GM12878 (cell line): ENCODE data around the gene SMURF1. TPM values are rescaled to one million over a fixed set of nuclear protein-coding genes. Genes with fewer than 3 reads are reported as not detected.

ENCODE experiments used
- ATAC-seq: fragments of 200-7000 bp; cut with Tn5 transposase; 3 replicates; pipeline ENCODE4 v1.9.1; 2020; ENCODE audit warnings: mild to moderate bottlenecking, moderate library complexity
- BruUV-seq: library from RNA; stranded (reverse); fragments of 400-500 nt; replicated peaks from 2 replicates; lab custom pipeline; 2021; lab: Mats Ljungman, UMichigan
- CTCF ChIA-PET: fragments of 300-600 bp; sonication (Branson Sonifier 250); formaldehyde crosslinking; extraction: SDS; loops from one replicate; lab custom pipeline; 2021; ENCODE audit warnings: inconsistent platforms; lab: Yijun Ruan, JAX
- POLR2A ChIA-PET: fragments of 350-600 bp; formaldehyde crosslinking; extraction: SDS; loops from one replicate; lab custom pipeline; 2021; ENCODE audit warnings: inconsistent platforms; lab: Charles Lee
- RAD21 ChIA-PET: fragments of 300-600 bp; sonication (Branson Sonifier 250); formaldehyde crosslinking; loops from one replicate; lab custom pipeline; 2023; ENCODE audit warnings: antibody characterized with exemption; ENCODE audit not compliant: unreplicated experiment; lab: Charles Lee
- SMC1A ChIA-PET: fragments of 300-600 bp; sonication (Branson Sonifier 250); formaldehyde crosslinking; loops from one replicate; lab custom pipeline; 2023; ENCODE audit not compliant: unreplicated experiment, uncharacterized antibody; lab: Charles Lee
- DNase-seq: peaks from one replicate; pipeline ENCODE4 v3.0.0-alpha.2; 2011; ENCODE audit warnings: low read depth, low spot score
- FAIRE-seq: peaks from 3 replicates; lab custom pipeline; 2011; peaks lifted over from hg19 to GRCh38; lab: Jason Lieb, UNC
- H2AFZ ChIP-seq: 2 replicates; pipeline ENCODE4 v1.6.0; 2011; ENCODE audit warnings: low read depth, low read length, control low read depth; ENCODE audit not compliant: control insufficient read depth
- H3K27ac ChIP-seq: 2 replicates; pipeline ENCODE4 v1.5.1; 2011; ENCODE audit warnings: control low read depth; ENCODE audit not compliant: control insufficient read depth, insufficient read depth
- H3K27me3 ChIP-seq, 2 experiments: replicated peaks in 1 of 2; 2 replicates each; pipeline versions ENCODE4 v1.6.0 to v1.6.1; 2011; ENCODE audit warnings: low read length in 1 of 2; ENCODE audit not compliant: control insufficient read depth in 2 of 2, insufficient read depth in 2 of 2
- H3K36me3 ChIP-seq, 2 experiments: 2 replicates each; pipeline ENCODE4 v1.5.1; 2011; ENCODE audit warnings: low read length in 1 of 2; ENCODE audit not compliant: control insufficient read depth in 2 of 2, insufficient read depth in 2 of 2
- H3K4me1 ChIP-seq: 2 replicates; pipeline ENCODE4 v1.6.1; 2011; ENCODE audit warnings: mild to moderate bottlenecking, low read length, moderate library complexity, mixed read lengths; ENCODE audit not compliant: control insufficient read depth, insufficient read depth
- H3K4me2 ChIP-seq: 2 replicates; pipeline ENCODE4 v1.6.0; 2011; ENCODE audit warnings: control low read depth; ENCODE audit not compliant: control insufficient read depth, insufficient read depth
- H3K4me3 ChIP-seq: fragments of 200-600 bp; sonication (generic); 2 replicates; pipeline ENCODE4 v1.5.1; 2016
- H3K79me2 ChIP-seq: 2 replicates; pipeline ENCODE4 v1.6.0; 2011; ENCODE audit warnings: low read length; ENCODE audit not compliant: control insufficient read depth, insufficient read depth
- H3K9ac ChIP-seq: 2 replicates; pipeline ENCODE4 v1.8.0; 2011; ENCODE audit warnings: low read length, control low read depth, mixed read lengths; ENCODE audit not compliant: control insufficient read depth, insufficient read depth
- H3K9me3 ChIP-seq: replicated peaks from 3 replicates; pipeline ENCODE4 v1.5.1; 2011; ENCODE audit warnings: mild to moderate bottlenecking, low read length; ENCODE audit not compliant: control insufficient read depth, insufficient read depth
- H4K20me1 ChIP-seq: 2 replicates; pipeline ENCODE4 v1.6.0; 2011; ENCODE audit not compliant: control insufficient read depth, insufficient read depth
- EED ChIP-seq: sonication (generic); IDR thresholded peaks from 2 replicates; pipeline ENCODE4 v1.6.1; 2016; ENCODE audit warnings: antibody characterized with exemption, low read depth
- POLR2AphosphoS2 ChIP-seq: IDR thresholded peaks from 2 replicates; pipeline ENCODE4 v1.6.1; 2011; ENCODE audit warnings: low read depth, mild to moderate bottlenecking, low read length, improper control_type of control experiment, moderate library complexity
- ZNF24 ChIP-seq: fragments of 450-650 bp; IDR thresholded peaks from 2 replicates; pipeline ENCODE4 v1.6.1; 2017; ENCODE audit warnings: antibody characterized with exemption, mild to moderate bottlenecking
- WGBS: methylation state at CpG from one replicate; pipeline ENCODE4 v1.1.6; 2016; ENCODE audit warnings: low lambda C conversion rate; ENCODE audit not compliant: insufficient replicate concordance, insufficient coverage; ENCODE audit errors: missing lambda C conversion rate; 5-methylcytosine and 5-hydroxymethylcytosine counted together
- in situ Hi-C: fragments of 300-500 bp; cut with MboI; formaldehyde crosslinking; loops from 9 replicates; pipeline ENCODE4 v1.14.3; 2018; ENCODE audit warnings: mixed read lengths
- intact Hi-C: fragments of 100-400 bp; cut with micrococcal nuclease; formaldehyde crosslinking; loops from one replicate; pipeline ENCODE4 v1.14.2; 2022; ENCODE audit not compliant: unreplicated experiment
- polyA plus RNA-seq, 11 experiments: library from polyadenylated mRNA; depleted of rRNA in 4 of 11; unstranded in 6 of 11; stranded (reverse) in 5 of 11; fragments of >200 nt; fragmentation: Nextera tagmentation in 4 of 11; fragmentation: Illumina TruSeq in 1 of 11; extraction: Ambion mirVana in 4 of 11; extraction: Trizol in 1 of 11; gene quantifications; 1 replicate in 1 of 11; 2 replicates in 10 of 11; pipeline versions ENCODE4 v1.2.1 to v1.2.3, GENCODE V29; 2011 to 2016; ENCODE audit warnings: inconsistent platforms in 2 of 11, missing spikeins in 2 of 11, low read depth in 1 of 11
- total RNA-seq, 4 experiments: library from RNA; depleted of rRNA in 3 of 4; stranded (reverse); fragments of >200 nt in 3 of 4; fragmentation: Illumina TruSeq in 1 of 4; extraction: Trizol in 1 of 4; gene quantifications; 2 replicates each; pipeline versions ENCODE4 v1.2.1 to v1.2.3, GENCODE V29; 2013 to 2021

Gene SMURF1
- total and polyA plus RNA-seq, 10 of the 15 experiments (the other 5 are each of a cell fraction or from before 2014, with no cell fraction given), result 0.76 to 14.0 (median 7.9) TPM

DNA sequence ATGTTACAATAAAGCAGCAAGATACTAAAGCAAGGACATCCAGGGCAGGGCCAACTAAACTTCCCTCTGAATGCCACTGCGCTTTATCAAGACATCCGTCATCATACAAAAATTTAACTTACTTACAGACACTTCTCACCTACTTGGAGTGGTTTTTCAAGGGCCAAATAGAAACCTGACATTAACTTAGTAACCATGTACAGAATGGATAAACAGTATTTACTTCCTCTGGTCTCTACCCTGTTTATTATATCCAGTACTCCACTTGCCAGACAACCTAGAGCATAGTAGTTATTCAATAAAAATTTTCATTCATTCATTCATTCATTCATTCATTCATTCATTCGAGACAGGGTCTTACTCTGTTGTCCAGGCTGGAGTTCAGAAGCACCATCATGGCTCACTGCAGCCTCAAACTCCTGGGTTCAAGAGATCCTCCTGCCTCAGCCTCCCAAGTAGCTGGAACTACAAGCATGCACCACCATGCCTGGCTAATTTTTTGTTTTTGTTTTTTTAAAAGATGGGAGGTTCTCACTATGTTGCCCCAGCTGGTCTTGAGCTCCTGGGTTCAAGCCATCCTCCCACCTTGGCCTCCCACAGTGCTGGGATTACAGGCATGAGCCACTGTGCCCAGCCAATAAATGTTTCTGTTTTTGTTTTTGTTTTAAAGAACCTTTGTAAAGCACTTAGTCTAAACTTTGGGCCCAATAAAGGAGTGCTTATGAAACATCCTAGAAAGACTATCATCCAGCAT, 19.0 kb downstream of the SMURF1 start:
- no peak overlapping the region for H3K27ac ChIP-seq
- no peak for DNase-seq
- SMC1A ChIA-PET, result no interaction called here
- 89% methylated on average over 3 of the region's 3 CpGs for WGBS
- H3K79me2 ChIP-seq, result peaks cover 12% of the 10 kb centered on the region
- POLR2A ChIA-PET, result no interaction called here
- CTCF ChIA-PET, result no interaction called here
- no peaks in the 10 kb centered on the region for H4K20me1 ChIP-seq
- H3K9ac ChIP-seq, result no peak overlapping the region
- H3K4me1 ChIP-seq, result no peaks in the 10 kb centered on the region
- no peak for FAIRE-seq
- RAD21 ChIA-PET, result no interaction called here
- no peaks in the 10 kb centered on the region for H3K36me3 ChIP-seq
- H2AFZ ChIP-seq, result no peak overlapping the region
- H3K27me3 ChIP-seq, result no peaks in the 10 kb centered on the region
- no peak overlapping the region for H3K4me3 ChIP-seq
- H3K9me3 ChIP-seq, result peaks cover 2% of the 10 kb centered on the region; the same call in 2 of the 3 replicates
- in situ Hi-C loops (no loop called here), intact Hi-C loops (no loop called here)
- no peak overlapping the region for H3K4me2 ChIP-seq
- no TSS peak for BruUV-seq
- TF ChIP-seq POLR2AphosphoS2 (no peak), ZNF24 (peak; percentile 84)
- no peak for ATAC-seq

DNA sequence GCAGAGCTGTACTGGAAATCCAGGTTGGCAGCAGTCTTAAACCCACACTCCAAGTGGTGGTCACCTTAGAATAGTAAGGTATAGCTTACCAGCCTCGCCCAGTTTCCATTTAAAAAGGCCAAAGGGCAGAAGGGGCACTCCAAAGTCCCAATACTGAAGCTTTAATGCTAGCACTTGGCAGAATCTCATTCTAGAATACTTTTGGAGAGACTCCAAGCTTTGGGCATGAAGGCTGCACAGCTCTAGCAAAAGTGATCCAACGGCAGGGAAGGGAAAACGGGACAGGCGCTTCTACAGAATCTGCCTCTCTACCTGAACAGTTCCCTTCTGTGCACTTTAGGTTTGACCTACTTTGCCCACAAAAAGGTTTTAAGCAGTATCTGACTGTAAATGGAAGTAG, 19.7 kb downstream of the SMURF1 start:
- H4K20me1 ChIP-seq, result no peaks in the 10 kb centered on the region
- no peak overlapping the region for H3K9ac ChIP-seq
- peaks cover 3% of the 10 kb centered on the region; the same call in 2 of the 3 replicates for H3K9me3 ChIP-seq
- POLR2A ChIA-PET, result interaction anchor here (0.7 kb wide), 1 partner anchor 15 kb away, joined by 3 read pairs; no protein-coding TSS in a partner anchor
- intact Hi-C loops (no loop called here), in situ Hi-C loops (no loop called here)
- no peak for TF ChIP-seq EED
- no peak overlapping the region for H3K4me2 ChIP-seq
- no peak overlapping the region for H3K4me3 ChIP-seq
- no peaks in the 10 kb centered on the region for H3K27me3 ChIP-seq
- no TSS peak for BruUV-seq
- SMC1A ChIA-PET, result interaction anchor here (1.0 to 1.4 kb wide), 2 partner anchors 11 to 13 kb away, joined by 3 to 5 read pairs; no protein-coding TSS in a partner anchor
- RAD21 ChIA-PET, result no interaction called here
- no peak overlapping the region for H3K27ac ChIP-seq
- 86% methylated on average over 4 of the region's 4 CpGs for WGBS
- FAIRE-seq (no peak), ATAC-seq (no peak), DNase-seq (no peak)
- no peaks in the 10 kb centered on the region for H3K36me3 ChIP-seq
- H2AFZ ChIP-seq, result no peak overlapping the region
- no peaks in the 10 kb centered on the region for H3K4me1 ChIP-seq
- peaks cover 12% of the 10 kb centered on the region for H3K79me2 ChIP-seq
- CTCF ChIA-PET, result no interaction called here
